ENCODE results near the gene PGAP3.

DNA sequence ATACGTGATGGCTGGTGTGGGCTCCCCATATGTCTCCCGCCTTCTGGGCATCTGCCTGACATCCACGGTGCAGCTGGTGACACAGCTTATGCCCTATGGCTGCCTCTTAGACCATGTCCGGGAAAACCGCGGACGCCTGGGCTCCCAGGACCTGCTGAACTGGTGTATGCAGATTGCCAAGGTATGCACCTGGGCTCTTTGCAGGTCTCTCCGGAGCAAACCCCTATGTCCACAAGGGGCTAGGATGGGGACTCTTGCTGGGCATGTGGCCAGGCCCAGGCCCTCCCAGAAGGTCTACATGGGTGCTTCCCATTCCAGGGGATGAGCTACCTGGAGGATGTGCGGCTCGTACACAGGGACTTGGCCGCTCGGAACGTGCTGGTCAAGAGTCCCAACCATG is 36.9 kb upstream of the PGAP3 start:
- TF ChIP-seq ZNF174 (tag by site-specific recombination; IDR thresholded peaks at IDR 0.05) (no peak), ZNF24 (tag by site-specific recombination; IDR thresholded peaks at IDR 0.05) (no peak), ZBTB48 (tag by site-specific recombination; IDR thresholded peaks at IDR 0.05) (no peak), YY1 (tag by site-specific recombination; IDR thresholded peaks at IDR 0.05) (no peak), ZNF670 (tag by site-specific recombination; IDR thresholded peaks at IDR 0.05; ENCODE audit: low read depth) (no peak), ZNF121 (tag by site-specific recombination; IDR thresholded peaks at IDR 0.05) (no peak)
- TF ChIP-seq, protein P1, sequence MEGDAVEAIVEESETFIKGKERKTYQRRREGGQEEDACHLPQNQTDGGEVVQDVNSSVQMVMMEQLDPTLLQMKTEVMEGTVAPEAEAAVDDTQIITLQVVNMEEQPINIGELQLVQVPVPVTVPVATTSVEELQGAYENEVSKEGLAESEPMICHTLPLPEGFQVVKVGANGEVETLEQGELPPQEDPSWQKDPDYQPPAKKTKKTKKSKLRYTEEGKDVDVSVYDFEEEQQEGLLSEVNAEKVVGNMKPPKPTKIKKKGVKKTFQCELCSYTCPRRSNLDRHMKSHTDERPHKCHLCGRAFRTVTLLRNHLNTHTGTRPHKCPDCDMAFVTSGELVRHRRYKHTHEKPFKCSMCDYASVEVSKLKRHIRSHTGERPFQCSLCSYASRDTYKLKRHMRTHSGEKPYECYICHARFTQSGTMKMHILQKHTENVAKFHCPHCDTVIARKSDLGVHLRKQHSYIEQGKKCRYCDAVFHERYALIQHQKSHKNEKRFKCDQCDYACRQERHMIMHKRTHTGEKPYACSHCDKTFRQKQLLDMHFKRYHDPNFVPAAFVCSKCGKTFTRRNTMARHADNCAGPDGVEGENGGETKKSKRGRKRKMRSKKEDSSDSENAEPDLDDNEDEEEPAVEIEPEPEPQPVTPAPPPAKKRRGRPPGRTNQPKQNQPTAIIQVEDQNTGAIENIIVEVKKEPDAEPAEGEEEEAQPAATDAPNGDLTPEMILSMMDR (tag by site-specific recombination; IDR thresholded peaks at IDR 0.05), result no peak
- TF ChIP-seq, protein P2, sequence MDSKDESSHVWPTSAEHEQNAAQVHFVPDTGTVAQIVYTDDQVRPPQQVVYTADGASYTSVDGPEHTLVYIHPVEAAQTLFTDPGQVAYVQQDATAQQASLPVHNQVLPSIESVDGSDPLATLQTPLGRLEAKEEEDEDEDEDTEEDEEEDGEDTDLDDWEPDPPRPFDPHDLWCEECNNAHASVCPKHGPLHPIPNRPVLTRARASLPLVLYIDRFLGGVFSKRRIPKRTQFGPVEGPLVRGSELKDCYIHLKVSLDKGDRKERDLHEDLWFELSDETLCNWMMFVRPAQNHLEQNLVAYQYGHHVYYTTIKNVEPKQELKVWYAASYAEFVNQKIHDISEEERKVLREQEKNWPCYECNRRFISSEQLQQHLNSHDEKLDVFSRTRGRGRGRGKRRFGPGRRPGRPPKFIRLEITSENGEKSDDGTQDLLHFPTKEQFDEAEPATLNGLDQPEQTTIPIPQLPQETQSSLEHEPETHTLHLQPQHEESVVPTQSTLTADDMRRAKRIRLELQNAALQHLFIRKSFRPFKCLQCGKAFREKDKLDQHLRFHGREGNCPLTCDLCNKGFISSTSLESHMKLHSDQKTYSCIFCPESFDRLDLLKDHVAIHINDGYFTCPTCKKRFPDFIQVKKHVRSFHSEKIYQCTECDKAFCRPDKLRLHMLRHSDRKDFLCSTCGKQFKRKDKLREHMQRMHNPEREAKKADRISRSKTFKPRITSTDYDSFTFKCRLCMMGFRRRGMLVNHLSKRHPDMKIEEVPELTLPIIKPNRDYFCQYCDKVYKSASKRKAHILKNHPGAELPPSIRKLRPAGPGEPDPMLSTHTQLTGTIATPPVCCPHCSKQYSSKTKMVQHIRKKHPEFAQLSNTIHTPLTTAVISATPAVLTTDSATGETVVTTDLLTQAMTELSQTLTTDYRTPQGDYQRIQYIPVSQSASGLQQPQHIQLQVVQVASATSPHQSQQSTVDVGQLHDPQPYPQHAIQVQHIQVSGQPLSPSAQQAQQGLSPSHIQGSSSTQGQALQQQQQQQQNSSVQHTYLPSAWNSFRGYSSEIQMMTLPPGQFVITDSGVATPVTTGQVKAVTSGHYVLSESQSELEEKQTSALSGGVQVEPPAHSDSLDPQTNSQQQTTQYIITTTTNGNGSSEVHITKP (tag by site-specific recombination; IDR thresholded peaks at IDR 0.05), result no peak
- TF ChIP-seq, protein P3, sequence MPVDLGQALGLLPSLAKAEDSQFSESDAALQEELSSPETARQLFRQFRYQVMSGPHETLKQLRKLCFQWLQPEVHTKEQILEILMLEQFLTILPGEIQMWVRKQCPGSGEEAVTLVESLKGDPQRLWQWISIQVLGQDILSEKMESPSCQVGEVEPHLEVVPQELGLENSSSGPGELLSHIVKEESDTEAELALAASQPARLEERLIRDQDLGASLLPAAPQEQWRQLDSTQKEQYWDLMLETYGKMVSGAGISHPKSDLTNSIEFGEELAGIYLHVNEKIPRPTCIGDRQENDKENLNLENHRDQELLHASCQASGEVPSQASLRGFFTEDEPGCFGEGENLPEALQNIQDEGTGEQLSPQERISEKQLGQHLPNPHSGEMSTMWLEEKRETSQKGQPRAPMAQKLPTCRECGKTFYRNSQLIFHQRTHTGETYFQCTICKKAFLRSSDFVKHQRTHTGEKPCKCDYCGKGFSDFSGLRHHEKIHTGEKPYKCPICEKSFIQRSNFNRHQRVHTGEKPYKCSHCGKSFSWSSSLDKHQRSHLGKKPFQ (tag by site-specific recombination; IDR thresholded peaks at IDR 0.05), result no peak
- TF ChIP-seq, protein P4, sequence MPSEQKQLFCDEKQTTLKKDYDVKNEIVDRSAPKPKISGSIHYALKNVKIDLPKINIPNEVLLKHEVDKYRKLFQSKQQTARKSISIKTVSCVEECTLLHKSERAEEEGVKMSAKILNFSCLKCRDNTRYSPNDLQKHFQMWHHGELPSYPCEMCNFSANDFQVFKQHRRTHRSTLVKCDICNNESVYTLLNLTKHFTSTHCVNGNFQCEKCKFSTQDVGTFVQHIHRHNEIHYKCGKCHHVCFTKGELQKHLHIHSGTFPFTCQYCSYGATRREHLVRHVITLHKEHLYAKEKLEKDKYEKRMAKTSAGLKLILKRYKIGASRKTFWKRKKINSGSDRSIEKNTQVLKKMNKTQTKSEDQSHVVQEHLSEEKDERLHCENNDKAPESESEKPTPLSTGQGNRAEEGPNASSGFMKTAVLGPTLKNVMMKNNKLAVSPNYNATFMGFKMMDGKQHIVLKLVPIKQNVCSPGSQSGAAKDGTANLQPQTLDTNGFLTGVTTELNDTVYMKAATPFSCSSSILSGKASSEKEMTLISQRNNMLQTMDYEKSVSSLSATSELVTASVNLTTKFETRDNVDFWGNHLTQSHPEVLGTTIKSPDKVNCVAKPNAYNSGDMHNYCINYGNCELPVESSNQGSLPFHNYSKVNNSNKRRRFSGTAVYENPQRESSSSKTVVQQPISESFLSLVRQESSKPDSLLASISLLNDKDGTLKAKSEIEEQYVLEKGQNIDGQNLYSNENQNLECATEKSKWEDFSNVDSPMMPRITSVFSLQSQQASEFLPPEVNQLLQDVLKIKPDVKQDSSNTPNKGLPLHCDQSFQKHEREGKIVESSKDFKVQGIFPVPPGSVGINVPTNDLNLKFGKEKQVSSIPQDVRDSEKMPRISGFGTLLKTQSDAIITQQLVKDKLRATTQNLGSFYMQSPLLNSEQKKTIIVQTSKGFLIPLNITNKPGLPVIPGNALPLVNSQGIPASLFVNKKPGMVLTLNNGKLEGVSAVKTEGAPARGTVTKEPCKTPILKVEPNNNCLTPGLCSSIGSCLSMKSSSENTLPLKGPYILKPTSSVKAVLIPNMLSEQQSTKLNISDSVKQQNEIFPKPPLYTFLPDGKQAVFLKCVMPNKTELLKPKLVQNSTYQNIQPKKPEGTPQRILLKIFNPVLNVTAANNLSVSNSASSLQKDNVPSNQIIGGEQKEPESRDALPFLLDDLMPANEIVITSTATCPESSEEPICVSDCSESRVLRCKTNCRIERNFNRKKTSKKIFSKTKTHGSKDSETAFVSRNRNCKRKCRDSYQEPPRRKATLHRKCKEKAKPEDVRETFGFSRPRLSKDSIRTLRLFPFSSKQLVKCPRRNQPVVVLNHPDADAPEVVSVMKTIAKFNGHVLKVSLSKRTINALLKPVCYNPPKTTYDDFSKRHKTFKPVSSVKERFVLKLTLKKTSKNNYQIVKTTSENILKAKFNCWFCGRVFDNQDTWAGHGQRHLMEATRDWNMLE (tag by site-specific recombination; conservative IDR thresholded peaks at IDR 0.05; ENCODE audit: low read depth), result no peak

All from HEK293 (cell line).